DMS114 treated with DMSO at 0.1 percent for 48 hours (cell line): ENCODE results near the gene CDKN2B-AS1.

Source experiments
- DNase-seq: peaks from one replicate; lab custom pipeline; 2025; ENCODE audit not compliant: unreplicated experiment; lab: John Stamatoyannopoulos, UW

CDKN2B-AS1 gene

GRCh38 chr9:21982391-21982790, 12.2 kb upstream of the CDKN2B-AS1 start:
- no peak for DNase-seq

GRCh38 chr9:21982861-21983560, 11.6 kb upstream of the CDKN2B-AS1 start:
- no peak for DNase-seq

DNA sequence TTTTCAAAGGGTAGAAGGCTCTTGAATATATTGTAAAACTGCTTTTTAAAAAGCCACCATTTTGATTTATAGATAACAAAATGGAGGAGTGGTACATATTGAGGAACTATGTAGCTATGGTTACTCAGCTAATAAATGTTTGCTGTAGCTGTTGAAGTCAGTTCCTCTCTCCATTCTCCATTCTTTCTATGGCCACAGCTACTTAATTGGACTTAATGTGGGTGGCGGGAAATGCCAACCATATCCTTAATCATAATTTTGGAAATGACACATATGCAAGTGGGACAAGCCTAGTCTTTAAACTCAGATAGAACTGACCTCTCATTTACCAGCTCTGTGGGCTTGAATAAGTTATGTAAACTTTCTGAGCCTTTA, 11.0 kb upstream of the CDKN2B-AS1 start:
- no peak for DNase-seq

DNA sequence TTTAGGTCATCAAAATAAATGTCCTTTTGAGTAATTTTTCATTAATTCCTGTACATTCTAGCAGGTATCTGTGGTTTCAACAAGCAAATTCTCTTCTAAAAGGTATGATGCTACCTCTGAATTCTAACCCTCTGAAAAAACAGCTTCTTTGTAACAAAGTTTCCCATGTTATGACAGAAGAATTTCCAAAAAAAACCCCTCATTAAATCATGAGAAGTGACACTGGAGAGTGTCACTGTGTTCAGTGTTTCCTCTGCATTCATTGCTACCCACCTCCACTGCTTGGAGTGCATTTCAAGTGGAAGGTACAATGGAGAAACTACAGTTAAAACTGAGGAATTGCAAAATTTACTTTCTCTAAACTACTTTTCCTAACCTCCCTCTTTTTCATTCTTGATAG, 10.5 kb upstream of the CDKN2B-AS1 start:
- DNase-seq: no peak

DNA sequence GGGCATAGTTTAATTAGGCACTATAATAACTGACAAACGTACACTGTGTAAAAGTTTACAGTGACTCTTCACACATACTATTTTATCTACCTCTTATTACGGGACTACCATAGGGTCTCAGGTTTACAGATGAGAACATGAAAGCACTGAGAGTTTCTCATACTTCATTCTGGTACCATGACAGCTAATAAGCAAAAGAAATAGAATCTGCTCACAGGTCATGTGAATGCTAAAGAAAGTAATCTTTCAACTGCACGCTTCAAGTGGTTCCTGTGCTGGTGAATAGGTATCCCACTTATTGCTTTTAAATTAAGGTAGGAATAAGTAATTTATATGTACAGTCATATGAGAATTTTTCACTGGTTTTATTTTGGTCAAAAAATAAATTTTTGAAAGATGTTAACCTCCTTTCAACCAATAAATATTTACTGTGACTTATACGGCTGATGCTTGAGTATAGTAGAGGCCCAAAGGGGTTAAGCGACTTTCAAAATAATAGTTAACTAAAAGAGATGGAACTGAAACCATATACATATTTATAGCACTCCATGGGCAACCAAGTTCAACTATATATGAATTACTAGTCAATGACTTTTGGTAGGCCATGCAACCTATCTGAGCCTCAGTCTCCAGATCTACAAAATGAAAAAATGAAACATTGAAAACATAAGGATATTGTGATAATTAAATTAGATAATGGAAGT, 8.5 kb upstream of the CDKN2B-AS1 start:
- no peak for DNase-seq

DNA sequence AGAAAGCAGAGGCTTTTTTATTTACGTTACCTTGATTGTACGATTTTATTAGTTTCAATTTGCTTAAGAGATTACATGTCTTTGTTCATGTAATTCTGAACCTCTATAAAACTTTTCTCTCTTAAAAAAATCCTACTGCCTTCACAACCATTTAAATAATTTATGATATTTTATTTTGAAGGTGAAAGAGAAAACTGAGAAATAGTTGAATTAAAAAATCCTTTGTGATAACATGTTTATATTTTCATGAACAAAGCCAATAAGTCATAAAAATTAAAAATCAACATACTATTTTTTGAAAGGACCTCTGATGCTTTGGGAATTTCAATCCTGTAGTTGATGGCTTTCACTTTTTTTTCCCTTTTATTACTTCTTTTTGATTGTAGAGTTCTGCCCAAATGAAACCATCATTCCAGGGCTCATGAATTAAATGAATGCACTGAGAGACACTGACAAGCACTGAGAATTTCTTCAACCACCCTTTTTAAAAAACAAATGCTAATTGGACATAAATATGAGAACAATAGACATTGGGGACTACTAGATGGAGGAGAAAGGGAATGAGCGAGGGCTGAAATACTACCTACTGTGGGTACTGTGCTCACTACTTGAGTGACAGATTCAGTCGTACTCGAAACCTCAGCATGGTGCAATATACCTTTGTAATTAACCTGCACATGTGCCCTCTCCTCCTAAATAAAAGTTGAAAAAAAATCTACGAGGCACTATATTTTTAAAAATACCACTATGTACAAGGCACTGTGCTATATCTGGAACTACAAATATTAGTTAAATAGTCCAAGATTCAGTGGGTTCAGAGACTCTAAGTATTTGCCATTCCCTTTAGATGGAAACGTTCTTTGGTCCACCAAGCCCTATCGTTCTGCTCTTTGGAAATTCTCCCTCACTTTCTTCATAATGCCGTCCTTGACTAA, 6.3 kb upstream of the CDKN2B-AS1 start:
- no peak for DNase-seq

DNA sequence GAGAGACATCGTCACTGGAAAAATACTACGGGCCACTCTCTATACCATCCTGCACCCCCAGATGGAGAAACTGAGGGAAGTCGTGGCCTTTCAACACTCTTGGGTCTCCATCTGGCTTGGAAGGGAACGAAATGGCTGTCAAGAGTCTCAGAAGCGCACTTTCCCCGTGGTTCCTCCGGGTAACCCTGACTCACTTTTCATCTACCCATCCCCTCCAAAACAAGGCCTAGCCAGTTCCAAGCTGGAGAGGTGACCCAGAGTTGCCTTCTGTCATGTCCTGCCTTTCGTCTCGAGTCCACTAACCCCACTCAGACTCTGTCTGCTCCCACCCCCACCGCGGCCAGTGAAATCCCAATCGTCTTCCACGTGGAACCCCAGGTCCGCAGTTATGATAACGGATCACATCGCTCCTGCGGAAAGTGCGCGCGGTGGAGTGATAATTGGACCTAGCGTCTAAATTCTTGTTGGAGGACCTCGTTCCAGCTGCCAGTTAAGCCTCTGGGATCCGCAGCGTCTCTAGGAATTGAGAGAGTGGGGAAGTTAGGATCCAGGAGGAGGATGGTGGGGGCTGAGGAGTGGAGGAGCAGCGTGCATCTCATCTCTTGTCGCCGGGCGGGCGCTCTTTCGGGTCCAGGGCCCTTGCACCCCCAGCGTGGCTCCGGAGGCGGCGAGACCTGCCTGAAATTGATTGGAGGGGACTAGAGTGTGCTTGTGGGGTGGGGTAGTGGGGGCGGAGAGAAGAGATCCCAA, 5.0 kb upstream of the CDKN2B-AS1 start:
- DNase-seq: no peak

DNA sequence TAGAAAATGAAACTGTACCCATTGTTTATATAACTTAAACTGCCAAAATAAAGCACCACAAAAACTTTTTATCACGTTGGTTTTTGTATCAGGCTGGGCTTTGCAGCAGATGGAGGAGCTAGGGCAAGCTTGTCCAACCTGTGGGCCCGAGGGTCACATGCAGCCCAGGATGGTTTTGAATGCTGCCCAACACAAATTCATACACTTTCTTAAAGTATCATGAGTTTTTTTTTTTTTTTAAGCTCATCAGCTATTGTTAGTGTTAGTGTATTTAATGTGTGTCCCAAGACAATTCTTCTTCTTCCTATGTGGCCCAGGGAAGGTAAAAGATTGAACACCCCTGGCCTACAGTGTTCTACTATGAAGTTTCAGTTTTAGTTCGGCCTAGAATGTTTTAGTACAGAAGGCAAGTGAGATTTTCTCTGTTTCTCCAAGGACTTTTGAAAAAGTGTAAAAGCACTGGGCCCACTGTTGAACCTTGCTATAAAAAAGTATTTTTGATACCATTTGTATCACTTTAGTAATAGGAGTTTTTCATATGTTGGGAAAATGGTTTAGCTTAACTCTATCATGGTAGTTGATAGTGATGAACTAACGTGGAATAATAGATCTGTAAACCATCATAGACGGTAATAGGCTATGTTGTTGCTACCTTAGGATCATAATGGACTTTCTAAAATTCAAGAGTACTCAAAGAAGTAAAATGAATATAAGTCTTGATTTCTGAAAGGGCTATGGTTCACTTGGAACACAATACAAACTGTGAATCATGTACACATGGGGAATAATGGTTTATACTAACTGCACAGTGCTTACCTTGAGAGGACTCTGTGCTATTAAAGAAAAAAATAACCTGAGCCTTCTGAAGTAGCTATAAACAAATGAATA, 3.3 kb upstream of the CDKN2B-AS1 start:
- DNase-seq: no peak

GRCh38 chr9:21993007-21993406, 1.6 kb upstream of the CDKN2B-AS1 start:
- DNase-seq: no peak

GRCh38 chr9:21993893-21994555, 567 bp upstream of the CDKN2B-AS1 start, which contains the start of gene CDKN2A:
Gene CDKN2A, minus strand, starts transcription at chr9:21994392.
- DNase-seq: no peak

DNA sequence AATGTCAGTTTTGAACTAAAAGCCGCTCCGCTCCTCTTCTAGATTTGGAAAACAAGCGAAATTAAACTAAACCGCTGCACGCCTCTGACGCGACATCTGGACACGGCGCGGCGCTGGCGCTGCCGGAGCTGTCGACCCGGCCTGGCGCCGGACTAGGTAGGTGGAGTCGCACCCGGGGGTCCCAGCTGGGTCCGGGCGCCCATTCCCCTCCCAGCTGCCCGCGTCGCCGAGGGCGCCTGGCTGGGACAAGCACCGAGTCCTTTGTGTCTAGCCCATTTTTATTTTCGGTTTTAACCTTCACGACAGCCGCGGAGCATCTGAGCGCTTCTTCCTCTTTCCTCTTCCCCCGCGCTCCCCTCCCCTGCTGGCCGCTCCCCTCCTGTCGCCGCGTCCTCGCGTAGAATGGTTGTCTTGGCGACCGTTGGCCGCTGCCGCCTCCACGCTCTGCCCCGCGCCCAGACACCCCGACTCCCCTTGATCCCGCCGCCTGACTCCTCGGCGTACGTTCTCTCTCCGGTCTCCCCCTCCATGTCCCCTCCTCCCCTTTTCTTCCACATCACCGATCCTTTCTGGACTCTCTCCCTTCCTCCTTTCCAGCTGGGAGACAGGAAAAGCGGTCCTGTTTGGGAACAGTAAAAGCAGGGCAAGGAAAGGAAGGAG, 545 bp downstream of the CDKN2B-AS1 start:
- peak; percentile 14 for DNase-seq

- no peak for DNase-seq
Observed at GRCh38 chr9:21995666-21996398, 1.2 kb downstream of the CDKN2B-AS1 start.

DNA sequence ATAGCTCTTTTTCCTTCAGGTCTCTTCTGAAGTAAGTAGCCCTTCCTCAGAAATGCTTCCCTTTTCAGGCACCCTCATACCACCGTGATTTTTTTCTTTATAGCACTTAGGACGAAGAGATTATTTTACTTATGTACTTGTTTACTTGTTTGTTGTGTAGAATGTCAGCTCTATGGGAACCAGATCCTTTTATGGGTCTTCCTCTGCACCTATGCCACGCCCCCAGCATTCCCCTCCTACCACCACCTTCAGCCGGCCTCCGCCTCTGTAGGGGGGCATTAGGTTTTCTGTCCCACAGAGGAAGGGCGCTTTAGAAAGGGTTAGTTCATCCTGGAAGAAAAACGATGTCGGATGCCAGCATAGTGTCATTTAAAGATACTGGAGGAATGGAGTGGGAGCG, 1.8 kb downstream of the CDKN2B-AS1 start:
- DNase-seq: peak; percentile 30

DNA sequence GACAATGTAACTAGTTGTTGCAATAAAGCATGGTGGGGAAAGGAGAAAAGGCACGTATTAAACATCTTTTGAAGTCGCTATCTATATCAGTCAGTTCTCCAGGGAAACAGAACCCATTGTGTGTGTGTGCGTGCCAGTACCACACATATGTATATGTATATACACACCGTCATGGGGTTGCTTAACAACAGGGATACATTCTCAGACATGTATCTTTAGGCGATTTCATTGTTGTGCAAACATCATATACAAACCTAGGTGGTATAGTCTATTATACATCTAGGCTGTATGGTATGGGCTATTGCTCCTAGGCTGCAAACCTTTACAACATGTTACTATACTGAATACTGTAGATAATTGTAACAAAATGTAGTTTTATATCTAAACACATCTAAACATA, 2.3 kb downstream of the CDKN2B-AS1 start:
- DNase-seq: no peak

- no peak for DNase-seq
Observed at GRCh38 chr9:21997480-21997879, 2.9 kb downstream of the CDKN2B-AS1 start.

DNA sequence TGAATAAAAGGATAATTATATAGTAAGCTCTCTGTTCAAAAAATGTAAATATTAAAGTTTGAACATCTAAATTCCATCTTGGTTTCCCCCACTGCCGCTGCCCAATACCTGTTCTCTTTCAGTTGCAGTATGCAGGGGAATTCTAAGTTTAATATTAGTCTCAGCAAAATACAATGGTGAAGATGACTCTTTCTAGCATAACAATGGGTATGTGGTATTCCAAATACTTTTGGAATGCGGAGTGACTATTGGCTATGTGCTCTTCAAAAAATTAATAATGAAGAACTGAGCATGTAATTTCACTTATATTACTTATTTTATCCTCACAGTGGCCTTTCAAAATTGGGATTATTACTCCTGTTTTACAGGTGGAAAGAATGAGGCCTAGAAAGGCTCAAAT, 3.4 kb downstream of the CDKN2B-AS1 start:
- no peak for DNase-seq

DNA sequence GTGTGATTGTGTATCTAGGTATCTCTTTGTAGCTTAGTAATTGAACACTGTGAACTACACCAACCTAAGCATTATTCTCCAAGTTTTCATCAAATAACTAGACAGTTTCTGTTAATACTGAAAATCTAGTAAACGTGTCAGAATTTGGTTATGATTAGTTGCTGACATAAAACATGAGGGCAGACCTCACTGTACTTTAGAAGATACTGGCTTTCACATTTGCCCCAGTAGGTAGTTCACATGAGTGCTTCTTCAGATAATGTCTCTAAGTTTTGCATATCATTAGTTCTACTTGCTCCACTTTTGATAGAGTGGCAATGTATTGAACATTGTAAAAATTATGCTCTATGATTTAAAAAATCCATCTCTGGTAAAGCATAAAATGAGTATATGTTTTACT, 7.4 kb downstream of the CDKN2B-AS1 start:
- no peak for DNase-seq

DNA sequence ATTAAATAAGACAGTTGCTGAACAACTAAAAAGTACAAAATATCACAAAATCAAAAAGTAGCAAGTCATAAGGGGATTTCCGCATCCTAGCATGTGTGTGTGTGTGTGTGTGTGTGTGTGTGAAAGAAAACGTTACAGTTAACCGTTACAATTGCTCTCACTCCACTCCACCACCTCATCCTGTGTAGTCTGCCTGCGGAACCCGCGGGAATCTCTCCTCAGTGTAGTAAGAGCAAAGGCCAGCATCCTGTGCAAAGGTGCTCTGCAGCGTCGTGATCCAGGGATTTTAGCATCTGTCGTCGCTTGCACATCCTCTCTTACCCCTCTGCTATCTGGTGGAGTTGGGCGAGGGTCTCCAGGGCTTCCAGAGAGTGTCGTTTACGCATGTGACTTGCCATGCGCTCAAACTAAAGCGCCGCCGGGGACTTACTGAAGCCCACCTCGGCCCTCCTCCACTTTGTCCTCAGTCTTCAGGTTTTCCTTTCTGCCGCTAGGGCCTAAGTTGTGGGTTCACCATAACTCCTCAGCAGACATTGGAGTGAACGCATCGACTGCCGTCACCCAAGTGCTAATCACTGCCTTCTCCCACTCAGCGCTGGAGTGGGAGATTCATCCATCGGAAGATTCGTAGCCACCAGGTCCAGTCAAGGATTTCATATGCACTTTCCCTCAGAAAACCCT, 10.6 kb downstream of the CDKN2B-AS1 start:
- DNase-seq: no peak
